HG03196 (cell line): ENCODE measurements around the gene VNN1.
"Not testable (repeated sequence)": the region's sequence is repeated elsewhere in the genome, so short reads cannot be mapped to it uniquely, and the experiment has no call there.

ENCODE experiments used
- ATAC-seq: cut with Tn5 transposase; IDR thresholded peaks from one replicate; pipeline ENCODE4 v1.9.1; 2021; ENCODE audit not compliant: unreplicated experiment

The VNN1 gene

DNA sequence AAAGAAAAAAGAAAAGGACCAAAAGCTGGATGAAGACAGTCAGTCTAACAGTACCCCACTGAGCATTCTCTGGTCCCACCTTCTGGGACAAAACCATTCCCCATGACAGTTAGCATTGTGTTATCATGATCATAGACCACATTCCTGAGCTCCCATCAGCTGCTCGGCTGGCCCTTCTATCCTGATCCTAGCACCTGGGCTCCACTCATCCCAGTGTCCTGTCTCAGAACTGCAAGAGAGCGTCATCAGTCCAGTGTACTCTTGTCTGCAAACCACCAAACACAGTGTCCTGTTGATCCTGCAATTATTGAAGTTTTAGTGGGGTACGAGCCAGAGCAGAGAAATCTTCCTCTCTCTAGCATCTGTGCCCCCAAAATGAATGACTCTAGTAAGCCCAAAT, 38.9 kb downstream of the VNN1 start:
- no peak for ATAC-seq

DNA sequence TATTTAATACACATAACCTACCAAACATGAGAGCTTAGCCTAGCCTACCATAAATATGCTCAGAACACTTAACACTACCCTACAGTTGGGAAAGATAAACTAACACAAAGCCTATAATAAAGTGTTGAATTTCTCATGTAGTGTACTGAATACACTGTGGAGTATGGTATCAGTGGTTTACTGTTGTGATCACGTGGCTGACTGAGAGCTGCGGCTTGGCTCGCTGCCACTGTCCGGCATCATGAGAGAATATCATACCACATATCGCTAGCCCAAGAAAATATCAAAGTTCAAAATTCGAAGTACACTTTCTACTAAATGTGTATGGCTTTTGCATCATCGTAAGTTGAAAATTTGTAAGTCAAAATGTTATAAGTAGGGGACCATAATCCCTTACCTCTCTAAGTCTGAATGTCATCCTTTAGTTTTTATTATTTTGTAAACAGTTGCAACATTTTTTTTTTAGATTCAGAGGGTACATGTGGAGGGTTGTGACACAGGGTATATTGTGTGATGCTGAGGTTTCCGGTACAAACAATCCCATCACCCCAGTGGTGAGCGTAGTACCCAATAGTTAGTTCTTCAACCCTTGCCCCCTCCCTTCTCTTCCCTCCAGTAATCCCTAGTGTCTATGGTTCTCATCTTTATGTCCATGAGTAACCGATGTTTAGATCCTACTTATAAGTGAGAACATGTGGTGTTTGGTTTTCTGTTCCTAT, 40.3 kb downstream of the VNN1 start:
- no peak for ATAC-seq

DNA sequence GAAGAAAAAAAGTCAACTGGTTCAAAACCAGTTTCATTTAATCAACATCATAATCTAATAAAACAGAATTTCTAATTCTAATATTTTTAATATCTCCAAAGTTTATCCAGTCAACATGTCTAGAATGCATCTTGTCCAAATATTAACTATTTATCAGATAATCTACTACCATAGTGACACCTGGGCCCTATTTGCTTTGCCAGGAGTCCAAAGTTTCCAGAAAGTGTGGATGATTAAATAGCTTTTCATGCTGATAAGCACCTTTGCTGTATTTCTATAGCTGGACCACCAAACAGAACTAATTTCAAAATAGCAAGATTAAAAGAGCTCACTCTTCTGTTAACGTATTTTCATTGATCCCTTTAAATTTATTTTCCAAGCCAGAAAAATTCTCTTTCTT, 42.6 kb downstream of the VNN1 start:
- ATAC-seq = no peak

DNA sequence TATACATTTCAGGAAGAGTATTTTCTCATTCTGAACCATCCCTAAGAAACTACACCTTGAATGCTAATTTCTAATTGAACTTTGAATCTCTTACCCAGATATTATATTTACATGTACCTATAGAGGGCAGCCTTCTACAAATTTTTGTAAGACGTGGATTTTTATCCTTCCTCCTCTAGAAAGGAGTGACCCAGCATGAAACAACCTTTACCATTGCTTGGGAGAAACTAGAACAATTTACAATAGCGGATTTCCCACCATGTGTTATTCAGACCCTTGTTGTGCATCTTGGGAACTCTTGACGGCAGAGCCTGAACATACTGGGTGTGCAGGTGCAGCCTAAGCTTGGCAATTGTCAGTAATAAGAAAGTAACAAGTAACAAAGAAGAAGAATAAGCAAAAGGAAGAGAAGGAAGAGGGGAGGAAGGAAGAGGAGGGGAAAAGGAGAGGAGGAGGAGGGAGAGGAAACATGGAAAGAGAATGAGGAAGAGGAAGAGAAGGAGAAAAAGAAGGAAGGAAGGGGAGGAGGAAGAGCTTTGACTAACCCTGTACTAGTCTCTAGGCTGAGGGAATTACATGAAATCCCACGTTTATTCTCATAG, 44.1 kb downstream of the VNN1 start:
- ATAC-seq = peak; percentile 46

DNA sequence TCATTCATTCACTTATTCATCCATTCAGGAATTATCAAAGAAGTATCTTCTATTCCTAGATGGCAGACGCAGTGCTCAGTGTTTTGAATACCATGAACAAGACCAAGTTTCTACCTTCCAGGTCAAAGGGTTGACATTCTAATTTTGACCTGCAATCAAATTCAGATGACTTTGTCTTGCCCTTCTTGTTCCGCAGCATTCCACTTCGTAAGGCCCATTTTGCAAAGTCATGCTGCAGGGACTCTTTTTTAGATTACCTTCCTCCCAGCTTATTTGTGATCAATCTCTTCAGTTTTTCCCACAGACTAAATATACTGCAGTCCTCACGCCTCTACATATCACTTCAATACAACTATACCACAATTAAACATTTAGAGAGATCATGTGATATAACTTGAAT, 47.7 kb downstream of the VNN1 start:
- no peak for ATAC-seq

DNA sequence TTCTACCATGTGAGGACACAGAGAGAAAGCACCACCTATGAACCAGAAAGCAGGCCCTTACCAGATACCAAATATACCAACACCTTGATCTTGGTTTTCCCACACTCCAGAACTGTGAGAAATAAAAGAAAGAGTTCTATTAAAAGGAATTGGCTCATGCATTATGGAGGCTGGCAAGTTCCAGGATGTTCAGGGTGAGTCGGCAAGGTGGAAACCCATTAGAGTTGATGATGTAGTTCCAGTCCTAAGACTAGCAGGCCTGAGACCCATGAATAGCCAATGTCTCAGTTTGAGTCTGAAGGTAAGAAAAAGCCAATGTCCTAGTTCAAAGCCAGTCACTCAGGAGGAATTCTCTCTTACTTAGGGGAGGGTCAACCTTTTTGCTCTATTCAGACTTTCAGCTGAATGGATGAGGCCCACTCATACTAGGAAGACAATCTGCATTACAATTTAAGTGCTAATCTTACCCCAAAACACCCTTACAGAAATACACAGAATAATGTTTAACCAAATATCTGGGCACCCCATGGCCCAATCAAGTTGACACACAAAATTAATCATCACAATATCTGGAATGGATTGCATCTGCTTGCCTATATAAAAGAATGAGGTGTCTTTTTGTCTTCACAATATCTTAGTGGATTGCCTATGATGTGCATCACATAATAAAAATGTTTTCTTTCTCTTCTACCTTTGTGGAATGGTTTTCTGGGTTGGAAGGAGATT, 49.4 kb downstream of the VNN1 start:
- no peak for ATAC-seq

DNA sequence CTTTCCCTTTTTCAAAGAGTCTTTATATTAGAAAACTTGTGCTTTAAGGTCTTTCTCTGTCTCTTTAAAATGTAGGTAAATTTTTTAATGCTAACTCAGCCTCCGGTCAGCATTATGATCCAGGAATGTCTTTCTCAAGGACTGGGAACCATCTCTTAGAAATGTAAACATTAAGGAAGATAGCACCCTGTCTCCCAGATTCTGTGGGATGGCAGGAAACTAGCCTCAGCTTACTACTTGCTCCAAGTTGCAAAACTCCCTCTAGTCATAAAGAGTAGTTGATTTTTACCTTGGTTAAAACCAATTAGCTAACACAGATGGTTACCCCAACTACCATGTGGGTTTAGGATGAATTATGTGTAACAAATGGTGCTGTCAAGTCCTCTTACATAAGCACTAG, 50.2 kb downstream of the VNN1 start:
- no peak for ATAC-seq

DNA sequence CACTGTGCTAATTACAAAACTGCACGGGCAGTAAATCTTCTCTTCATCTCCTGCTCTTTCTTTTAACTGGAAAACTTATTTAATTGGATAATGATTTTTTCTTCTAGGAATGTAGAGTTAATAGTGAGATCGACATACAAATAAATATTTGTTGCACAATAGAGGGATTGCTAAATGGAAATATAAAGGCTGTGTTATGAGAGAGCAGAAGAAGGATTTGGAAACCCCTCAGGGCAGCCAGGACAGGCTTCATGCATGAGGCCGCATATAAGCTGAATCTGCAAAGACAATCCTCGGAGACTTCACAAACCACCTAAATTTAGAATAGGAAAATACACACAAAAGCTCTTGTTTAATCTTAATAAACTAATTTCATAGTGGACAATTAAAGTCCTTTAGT, 51.9 kb downstream of the VNN1 start:
- no peak for ATAC-seq

DNA sequence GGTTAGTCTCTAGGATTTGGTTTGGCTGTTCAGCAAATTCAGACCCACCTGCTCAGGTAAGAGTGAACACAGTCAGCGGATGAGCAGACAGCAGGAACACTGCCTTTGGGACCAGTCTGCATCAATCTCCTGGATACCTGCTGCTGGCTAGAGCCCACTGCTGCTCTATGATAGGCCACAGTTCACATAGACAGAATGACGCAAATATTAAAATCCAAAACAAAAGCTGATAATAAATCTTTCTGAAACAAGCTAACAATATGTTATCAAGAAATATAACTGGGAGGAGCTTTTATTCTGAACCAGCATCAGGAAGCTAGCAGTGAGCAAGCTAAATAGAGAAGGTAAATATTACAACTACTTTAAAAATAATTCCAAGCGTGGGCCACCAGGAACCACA, 54.8 kb downstream of the VNN1 start, which contains the start of gene TAAR1:
TSS of gene TAAR1 (minus strand) at position 101 of the 400 bp plus-strand sequence. CDS start 13,179 bp downstream, outside the sequence.
- no peak for ATAC-seq

DNA sequence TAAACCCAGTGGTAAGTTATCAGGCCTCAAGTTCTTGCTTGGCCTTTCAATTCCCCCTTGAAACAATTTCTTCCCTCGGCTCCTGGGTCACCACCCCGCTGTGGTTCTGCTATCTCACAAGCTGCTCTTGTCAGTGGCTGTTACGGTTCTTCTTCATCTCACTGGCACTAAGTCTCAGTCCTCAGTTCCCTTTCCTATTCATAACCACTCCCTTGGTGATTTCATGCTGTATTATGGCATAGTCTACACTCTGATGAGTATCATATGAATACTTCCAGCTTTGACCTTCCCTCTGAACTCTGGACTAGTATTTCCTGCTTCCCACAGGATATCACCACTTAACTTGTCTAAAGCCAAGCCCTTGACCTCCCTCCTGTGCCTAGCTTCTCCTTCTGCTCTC, 62.8 kb downstream of the VNN1 start:
- ATAC-seq = no peak

DNA sequence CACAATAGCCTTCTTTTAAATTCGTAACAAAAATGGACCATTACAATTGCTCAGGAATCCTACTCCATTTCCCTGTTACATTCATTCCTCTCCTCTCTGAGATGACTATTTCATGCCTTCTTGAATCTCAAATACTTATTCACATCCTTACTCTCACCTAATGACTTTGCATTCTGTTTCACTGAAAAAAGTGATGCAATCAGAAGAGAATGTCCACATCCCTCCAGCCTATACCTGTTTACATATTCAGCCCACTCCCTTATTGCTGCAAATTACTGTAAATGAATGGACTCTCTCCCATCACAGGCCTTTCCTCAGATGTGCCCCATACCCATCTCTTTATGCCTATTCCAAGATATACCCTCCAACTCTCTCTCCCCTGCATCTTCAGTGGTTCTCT, 63.4 kb downstream of the VNN1 start:
- ATAC-seq = no peak

DNA sequence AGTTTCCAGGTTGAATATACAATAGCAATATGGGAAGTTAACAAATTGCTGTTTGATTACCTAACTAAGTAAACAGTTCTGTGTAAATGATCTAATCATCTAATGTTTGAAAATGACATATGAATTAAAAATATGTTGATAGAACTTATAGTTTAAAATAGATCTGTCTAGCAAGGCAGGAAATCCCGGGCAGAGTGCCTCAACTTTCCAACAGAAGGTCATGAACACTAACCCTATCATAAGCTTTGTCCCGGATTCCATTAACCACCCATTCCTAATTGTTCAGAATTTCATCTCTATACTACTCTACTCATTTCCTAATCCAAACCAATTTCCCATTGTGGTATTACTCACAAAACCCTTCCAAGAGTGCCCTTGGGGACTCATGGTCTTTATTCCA, 65.0 kb downstream of the VNN1 start:
- no peak for ATAC-seq

DNA sequence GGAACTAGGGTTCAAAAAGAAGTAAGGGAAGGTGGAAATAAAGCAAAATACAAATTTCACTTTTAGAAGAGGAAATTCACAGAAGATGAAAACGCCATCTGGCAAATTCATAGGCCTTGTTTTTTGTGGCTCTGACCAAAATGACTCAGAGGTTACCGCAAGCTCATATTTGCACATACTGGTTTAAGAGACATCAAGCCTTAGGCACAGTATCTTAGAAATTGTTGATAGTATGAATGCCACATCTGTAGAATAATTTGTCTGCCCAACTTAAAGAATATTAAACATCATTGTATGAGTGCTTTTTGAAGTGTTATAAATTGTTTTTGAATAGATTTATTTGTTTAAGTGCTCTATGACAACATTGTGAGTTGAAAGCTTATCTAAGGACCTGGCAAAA, 65.5 kb downstream of the VNN1 start:
- ATAC-seq = peak; percentile 79

DNA sequence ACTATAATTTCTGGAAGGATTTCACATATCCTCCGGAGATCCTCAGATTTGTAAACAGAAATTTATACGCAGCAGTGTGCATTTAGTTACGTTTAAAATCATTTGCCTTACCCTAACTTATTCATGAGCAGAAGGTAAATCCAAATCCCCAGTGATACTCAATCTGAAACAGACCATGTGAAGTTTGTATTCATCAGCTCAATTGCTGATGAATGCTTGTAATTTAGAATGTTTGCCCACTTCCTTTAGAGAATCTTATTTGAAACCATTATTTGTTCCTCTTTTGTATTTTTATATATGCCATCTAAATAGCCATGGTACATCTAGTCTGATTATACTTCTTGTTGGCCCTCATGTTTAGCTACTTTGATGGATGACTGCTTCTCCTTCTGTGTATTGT, 70.3 kb downstream of the VNN1 start:
- peak; percentile 70 for ATAC-seq

DNA sequence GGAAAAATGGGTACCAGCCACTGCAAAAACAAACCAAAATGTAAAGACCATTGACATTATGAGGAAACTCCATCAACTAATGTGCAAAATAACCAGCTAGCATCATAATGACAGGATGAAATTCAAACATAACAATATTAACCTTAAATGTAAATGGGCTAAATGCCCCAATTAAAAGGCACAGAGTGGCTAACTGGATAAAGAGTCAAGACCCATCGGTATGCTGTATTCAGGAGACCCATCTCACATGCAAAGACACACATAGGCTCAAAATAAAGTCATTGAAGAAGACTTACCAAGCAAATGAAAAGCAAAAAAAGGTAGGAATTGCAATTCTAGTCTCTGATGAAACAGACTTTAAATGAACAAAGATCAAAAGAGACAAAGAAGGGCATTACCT, 76.7 kb downstream of the VNN1 start:
- not testable (repeated sequence) for ATAC-seq

DNA sequence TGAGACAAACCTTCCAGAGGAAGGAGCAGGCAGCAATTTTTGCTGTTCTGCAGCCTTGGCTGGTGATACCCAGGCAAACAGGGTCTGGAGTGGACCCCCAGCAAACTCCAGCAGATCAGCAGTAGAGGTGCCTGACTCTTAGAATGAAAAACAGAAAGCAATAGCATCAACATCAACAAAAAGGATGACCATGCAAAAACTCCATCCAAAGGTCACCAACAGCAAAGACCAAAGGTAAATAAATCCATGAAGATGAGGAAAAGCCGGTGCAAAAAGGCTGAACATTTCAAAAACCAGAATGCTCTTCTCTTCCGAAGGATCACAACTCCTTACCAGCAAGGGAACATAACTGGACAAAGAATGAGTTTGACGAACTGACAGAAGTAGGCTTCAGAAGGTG, 77.9 kb downstream of the VNN1 start:
- not testable (repeated sequence) for ATAC-seq

DNA sequence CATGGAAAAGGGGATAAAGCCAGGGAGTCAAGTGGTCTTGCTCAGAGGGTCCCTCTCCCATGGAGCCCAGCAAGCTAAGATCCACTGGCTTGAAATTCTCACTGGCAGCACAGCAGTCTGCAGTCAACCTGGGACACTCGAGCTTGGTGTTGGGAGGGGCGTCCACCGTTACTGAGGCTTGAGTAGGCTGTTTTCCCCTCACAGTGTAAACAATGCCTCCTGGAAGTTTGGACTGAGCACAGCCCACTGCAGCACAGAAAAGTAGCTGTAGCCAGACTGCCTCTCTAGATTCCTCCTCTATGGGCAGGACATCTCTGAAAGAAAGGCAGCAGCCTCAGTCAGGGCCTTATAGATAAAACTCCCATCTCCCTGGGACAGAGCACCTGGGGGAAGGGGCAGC, 78.6 kb downstream of the VNN1 start:
- not testable (repeated sequence) for ATAC-seq

DNA sequence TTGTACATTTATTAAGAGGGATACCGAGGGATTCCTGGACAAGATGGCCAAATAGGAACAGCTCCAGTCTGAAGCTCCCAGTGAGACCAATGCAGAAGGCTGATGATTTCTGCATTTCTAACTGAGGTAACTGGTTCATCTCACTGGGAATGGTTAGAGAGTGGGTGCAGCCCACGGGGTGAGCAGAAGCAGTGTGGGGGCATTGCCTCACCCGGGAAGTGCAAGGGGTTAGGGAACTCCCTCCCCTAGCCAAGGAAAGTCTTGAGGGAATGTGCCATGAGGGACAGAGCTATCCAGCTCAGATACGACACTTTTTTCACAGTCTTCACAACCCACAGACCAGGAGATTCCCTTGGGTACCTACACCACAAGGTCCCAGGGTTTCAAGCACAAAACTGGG, 79.1 kb downstream of the VNN1 start:
- ATAC-seq = no peak

DNA sequence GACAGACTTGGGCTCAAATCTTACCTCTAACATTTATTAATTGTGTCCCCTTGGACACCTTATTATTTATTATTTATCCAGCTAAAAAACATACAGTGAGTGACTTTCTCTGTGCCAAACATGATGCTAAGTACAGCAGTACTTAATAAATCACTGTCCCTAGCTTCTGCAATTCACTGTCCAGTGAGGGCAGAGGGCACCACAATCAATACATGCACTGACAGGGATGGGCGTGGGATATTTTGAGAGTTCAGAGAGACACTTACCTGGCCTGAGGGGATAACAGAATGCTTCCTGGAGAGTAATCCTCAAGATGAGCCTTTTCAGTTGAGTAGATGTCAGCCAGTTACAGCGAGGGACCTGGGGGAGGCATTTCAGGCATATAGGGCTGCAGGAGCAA, 80.5 kb downstream of the VNN1 start:
- ATAC-seq = no peak
